ENCODE data around the gene GNB1L. TPM values are rescaled to one million over a fixed set of nuclear protein-coding genes. Genes with fewer than 3 reads are reported as not detected.

GNB1L gene
- total RNA-seq, 1 donor = 5.2 TPM

GRCh38 chr22:19801340-19802000 is 53.2 kb downstream of the GNB1L start:
- DNase-seq (ENCODE audit: low read depth) = peak; percentile 85
- no peak overlapping the region for H3K4me3 ChIP-seq (ENCODE audit: low read depth, low read length)
- no peak for TF ChIP-seq CTCF (IDR thresholded peaks at IDR 0.05; ENCODE audit: insufficient read depth, low read length)

GRCh38 chr22:19800761-19801244 is 53.9 kb downstream of the GNB1L start:
- peak; percentile 25 for DNase-seq (ENCODE audit: low read depth)
- peak; percentile 34 for TF ChIP-seq CTCF (IDR thresholded peaks at IDR 0.05; ENCODE audit: insufficient read depth, low read length)
- H3K4me3 ChIP-seq (ENCODE audit: low read depth, low read length) = no peak overlapping the region

GRCh38 chr22:19800306-19800705 is 54.4 kb downstream of the GNB1L start:
- TF ChIP-seq CTCF (IDR thresholded peaks at IDR 0.05; ENCODE audit: insufficient read depth, low read length) = no peak
- H3K4me3 ChIP-seq (ENCODE audit: low read depth, low read length) = no peak overlapping the region
- DNase-seq (ENCODE audit: low read depth) = no peak

GRCh38 chr22:19799322-19800190 is 55.1 kb downstream of the GNB1L start:
- DNase-seq (ENCODE audit: low read depth) = peak; percentile 96
- peak; percentile 37 for TF ChIP-seq CTCF (IDR thresholded peaks at IDR 0.05; ENCODE audit: insufficient read depth, low read length)
- H3K4me3 ChIP-seq (ENCODE audit: low read depth, low read length) = no peak overlapping the region

- TF ChIP-seq CTCF (IDR thresholded peaks at IDR 0.05; ENCODE audit: insufficient read depth, low read length) = no peak
- no peak for DNase-seq (ENCODE audit: low read depth)
- H3K4me3 ChIP-seq (ENCODE audit: low read depth, low read length) = no peak overlapping the region
Measured at GRCh38 chr22:19798891-19799293, 55.8 kb downstream of the GNB1L start.

GRCh38 chr22:19798003-19798665 is 56.5 kb downstream of the GNB1L start:
- H3K4me3 ChIP-seq (ENCODE audit: low read depth, low read length) = no peak overlapping the region
- DNase-seq (ENCODE audit: low read depth) = no peak
- no peak for TF ChIP-seq CTCF (IDR thresholded peaks at IDR 0.05; ENCODE audit: insufficient read depth, low read length)
